Endothelial cell of umbilical vein (primary cell): Measurements from ENCODE around the gene FAM204A. TPM values are rescaled to one million over a fixed set of nuclear protein-coding genes. Genes with fewer than 3 reads are reported as not detected.

ENCODE experiments used
- BruUV-seq: library from RNA; stranded (reverse); fragments of 400-500 nt; replicated peaks from 2 replicates; lab custom pipeline; 2021; lab: Mats Ljungman, UMichigan
- CTCF ChIA-PET: fragments of 300-600, 350-600 bp; sonication (Branson Sonifier 250); formaldehyde crosslinking; loops from one replicate; lab custom pipeline; 2021; ENCODE audit warnings: antibody characterized with exemption, inconsistent platforms; lab: Charles Lee
- POLR2A ChIA-PET: fragments of 300-600, 350-600 bp; sonication (Branson Sonifier 250); formaldehyde crosslinking; loops from one replicate; lab custom pipeline; 2021; ENCODE audit warnings: antibody characterized with exemption, inconsistent platforms; lab: Charles Lee
- DNase-seq: peaks from one replicate; pipeline ENCODE4 v3.0.0-alpha.2; 2011; ENCODE audit warnings: low read depth, low spot score
- FAIRE-seq: peaks from 2 replicates; lab custom pipeline; 2011; peaks lifted over from hg19 to GRCh38; lab: Jason Lieb, UNC
- H2AFZ ChIP-seq: 2 replicates; pipeline ENCODE4 v1.6.0; 2012; ENCODE audit warnings: low read depth, low read length, control low read depth, inconsistent platforms
- H3K27ac ChIP-seq: 2 replicates; pipeline ENCODE4 v1.5.1; 2011; ENCODE audit warnings: low read depth, mild to moderate bottlenecking, control low read depth, low read length, moderate library complexity; ENCODE audit not compliant: insufficient read depth
- H3K27me3 ChIP-seq, 2 experiments: 2 replicates each; pipeline versions ENCODE4 v1.6.0 to v1.6.1; 2011; ENCODE audit warnings: low read length in 2 of 2, mixed read lengths in 1 of 2; ENCODE audit not compliant: control insufficient read depth in 2 of 2, insufficient read depth in 2 of 2
- H3K36me3 ChIP-seq, 2 experiments: 2 replicates in 1 of 2; 3 replicates in 1 of 2; pipeline ENCODE4 v1.5.1; 2011; ENCODE audit warnings: low read length in 2 of 2, mild to moderate bottlenecking in 1 of 2, moderate library complexity in 1 of 2; ENCODE audit not compliant: control insufficient read depth in 2 of 2, insufficient read depth in 2 of 2; ENCODE audit errors: extremely low read depth in 1 of 2
- H3K4me1 ChIP-seq: 3 replicates; pipeline ENCODE4 v1.5.1; 2011; ENCODE audit warnings: mild to moderate bottlenecking, low read length; ENCODE audit not compliant: control insufficient read depth, insufficient read depth; ENCODE audit errors: extremely low read depth
- H3K4me2 ChIP-seq: 2 replicates; pipeline ENCODE4 v1.6.1; 2011; ENCODE audit warnings: low read length, control low read depth, mixed read lengths; ENCODE audit not compliant: insufficient read depth
- H3K4me3 ChIP-seq, 3 experiments: fragments of 200-600 bp in 1 of 3; sonication (generic), shearing (Covaris generic) in 1 of 3; replicated peaks in 1 of 3; 2 replicates each; pipeline ENCODE4 v1.5.1; 2011 to 2016; ENCODE audit warnings: control low read depth in 3 of 3, low read length in 3 of 3, mild to moderate bottlenecking in 2 of 3, inconsistent platforms in 1 of 3, low read depth in 1 of 3, moderate library complexity in 1 of 3; ENCODE audit not compliant: insufficient read depth in 1 of 3
- H3K79me2 ChIP-seq: 2 replicates; pipeline ENCODE4 v1.6.0; 2012; ENCODE audit warnings: low read length, inconsistent platforms; ENCODE audit not compliant: control insufficient read depth, insufficient read depth
- H3K9ac ChIP-seq: replicated peaks from 2 replicates; pipeline ENCODE3; 2011; ENCODE audit warnings: low read length, control low read depth; ENCODE audit not compliant: insufficient read depth; ENCODE audit errors: extremely low read depth
- H3K9me1 ChIP-seq: replicated peaks from 3 replicates; pipeline ENCODE4 v1.6.0; 2011; ENCODE audit warnings: mild to moderate bottlenecking, low read length; ENCODE audit not compliant: control insufficient read depth, insufficient read depth; ENCODE audit errors: extremely low read depth
- H3K9me3 ChIP-seq: replicated peaks from 2 replicates; pipeline ENCODE4 v1.5.1; 2012; ENCODE audit warnings: low read length, inconsistent platforms; ENCODE audit not compliant: control insufficient read depth, insufficient read depth
- H4K20me1 ChIP-seq: replicated peaks from 2 replicates; pipeline ENCODE3; 2011; ENCODE audit warnings: mild to moderate bottlenecking, low read length; ENCODE audit not compliant: control insufficient read depth, insufficient read depth; ENCODE audit errors: extremely low read depth
- CTCF ChIP-seq, 2 donors: IDR thresholded peaks; 1 replicate in 1 of 2; 2 replicates in 1 of 2; pipeline ENCODE4 v1.5.1; 2011; ENCODE audit warnings: low read length in 2 of 2, mild to moderate bottlenecking in 2 of 2, moderate library complexity in 2 of 2, control low read depth in 1 of 2, inconsistent platforms in 1 of 2, low read depth in 1 of 2; ENCODE audit not compliant: insufficient read depth in 1 of 2; ENCODE audit errors: extremely low read depth in 1 of 2
- EZH2 ChIP-seq: IDR thresholded peaks from 2 replicates; pipeline ENCODE4 v1.6.1; 2012; ENCODE audit warnings: borderline replicate concordance, low read depth, mild to moderate bottlenecking, moderate library complexity, low read length, inconsistent platforms; ENCODE audit not compliant: severe bottlenecking
- FOS ChIP-seq: IDR thresholded peaks from 2 replicates; pipeline ENCODE4 v1.6.1; 2011; ENCODE audit warnings: mild to moderate bottlenecking, low read length, moderate library complexity, borderline replicate concordance; ENCODE audit not compliant: insufficient read depth
- GATA2 ChIP-seq: IDR thresholded peaks from 2 replicates; pipeline ENCODE4 v1.7.0; 2011; ENCODE audit warnings: low read depth, mild to moderate bottlenecking, moderate library complexity, mixed read lengths, low read length; ENCODE audit not compliant: insufficient read length, insufficient read depth
- JUN ChIP-seq: IDR thresholded peaks from 2 replicates; pipeline ENCODE4 v1.6.1; 2011; ENCODE audit warnings: borderline replicate concordance, low read depth; ENCODE audit not compliant: insufficient read length, insufficient read depth
- MAX ChIP-seq: IDR thresholded peaks from 2 replicates; pipeline ENCODE4 v1.6.1; 2011; ENCODE audit not compliant: insufficient read depth, insufficient read length
- MYC ChIP-seq: IDR thresholded peaks from one replicate; pipeline ENCODE4 v1.6.1; 2011; ENCODE audit warnings: mild to moderate bottlenecking, low read depth, low read length
- POLR2A ChIP-seq: IDR thresholded peaks from 2 replicates; pipeline ENCODE4 v1.6.1; 2012; ENCODE audit warnings: low read depth, mild to moderate bottlenecking, control low read depth, low read length
- POLR2AphosphoS5 ChIP-seq: IDR thresholded peaks from 2 replicates; pipeline ENCODE4 v1.6.1; 2012; ENCODE audit warnings: low read depth, mild to moderate bottlenecking, control low read depth, low read length, moderate library complexity; ENCODE audit not compliant: insufficient read depth
- dilution Hi-C: fragments of 300-500 bp; cut with MboI; formaldehyde crosslinking; loops from one replicate; pipeline ENCODE4 v1.15.0; 2019; ENCODE audit warnings: low sequenced_read_pairs; ENCODE audit not compliant: extremely low pct_ligation_motif_present
- intact Hi-C: fragments of 100-400 bp; cut with micrococcal nuclease; formaldehyde crosslinking; loops from one replicate; pipeline ENCODE4 v1.10.0; 2022
- polyA plus RNA-seq, 4 experiments: library from polyadenylated mRNA; depleted of rRNA in 3 of 4; stranded (reverse) in 3 of 4; unstranded in 1 of 4; fragments of >200 nt; gene quantifications; 2 replicates each; pipeline versions ENCODE4 v1.2.1 to v1.2.3, GENCODE V29; 2011 to 2012; ENCODE audit warnings: missing spikeins in 1 of 4
- total RNA-seq: library from RNA; stranded (reverse); gene quantifications from 2 replicates; pipeline ENCODE4 v1.2.3, GENCODE V29; 2021

FAM204A gene
- total and polyA plus RNA-seq, 2 donors (not counting 3 experiments of a cell fraction or from before 2014, with no cell fraction given), result 11.1 to 73.7 TPM

- intact Hi-C loops, result no loop called here
- no TSS peak for BruUV-seq
- no peaks in the 10 kb centered on the region for H3K27me3 ChIP-seq
- H3K4me1 ChIP-seq, result no peaks in the 10 kb centered on the region
- POLR2A ChIA-PET, result no interaction called here
- no peaks in the 10 kb centered on the region for H3K9me1 ChIP-seq
- no peaks in the 10 kb centered on the region for H3K36me3 ChIP-seq
- TF ChIP-seq JUN, result no peak
- no peak for TF ChIP-seq POLR2AphosphoS5
- TF ChIP-seq FOS, result no peak
- no peaks in the 10 kb centered on the region for H3K79me2 ChIP-seq
- no peak overlapping the region for H3K4me2 ChIP-seq
- no peak for FAIRE-seq
- H3K9ac ChIP-seq, result no peak overlapping the region
- no peaks in the 10 kb centered on the region for H3K9me3 ChIP-seq
- H4K20me1 ChIP-seq, result no peaks in the 10 kb centered on the region
- dilution Hi-C loops, result no loop called here
- H2AFZ ChIP-seq, result no peak overlapping the region
- H3K27ac ChIP-seq, result no peak overlapping the region
- no peak overlapping the region for H3K4me3 ChIP-seq
- CTCF ChIA-PET, result no interaction called here
- DNase-seq, result no peak
These were observed 41.6 kb upstream of the FAM204A start for GRCh38 chr10:118383699-118384098.

- intact Hi-C loops (no loop called here), dilution Hi-C loops (no loop called here)
- no peak overlapping the region for H3K27ac ChIP-seq
- H2AFZ ChIP-seq, result no peak overlapping the region
- TF ChIP-seq MAX, result no peak
- TF ChIP-seq MYC, result no peak
- no peak for TF ChIP-seq JUN
- TF ChIP-seq POLR2A, result no peak
- no peak for TF ChIP-seq POLR2AphosphoS5
- no peak for TF ChIP-seq EZH2
- no peak for TF ChIP-seq FOS
- no peak for TF ChIP-seq CTCF (IDR thresholded peaks at IDR 0.05; ENCODE audit: extremely low read depth in 1 of 2, insufficient read depth in 1 of 2, low read depth in 1 of 2, low read length in 2 of 2)
- no peak for TF ChIP-seq GATA2
- no peaks in the 10 kb centered on the region for H3K9me3 ChIP-seq
- no TSS peak for BruUV-seq
- DNase-seq (no peak), FAIRE-seq (no peak)
- H3K9ac ChIP-seq, result no peak overlapping the region
- POLR2A ChIA-PET, result no interaction called here
- H3K4me2 ChIP-seq, result no peak overlapping the region
- CTCF ChIA-PET, result no interaction called here
- no peak overlapping the region for H3K4me3 ChIP-seq
- no peaks in the 10 kb centered on the region for H3K4me1 ChIP-seq
- no peaks in the 10 kb centered on the region for H4K20me1 ChIP-seq
- H3K79me2 ChIP-seq, result no peaks in the 10 kb centered on the region
- no peaks in the 10 kb centered on the region for H3K27me3 ChIP-seq
- no peaks in the 10 kb centered on the region for H3K9me1 ChIP-seq
- H3K36me3 ChIP-seq, result no peaks in the 10 kb centered on the region
These were observed 41.1 kb upstream of the FAM204A start for GRCh38 chr10:118383063-118383689.
